HL-60 (cell line): ENCODE results near the gene PSMD5.

Source experiments
- DNase-seq, 2 experiments: peaks; one replicate each; pipeline ENCODE4 v3.0.0-alpha.2; 2010 to 2020; ENCODE audit warnings: low read depth in 1 of 2, low spot score in 1 of 2
- H3K27ac ChIP-seq: fragments of 250-450 bp; sonication (Bioruptor Pico); replicated peaks from 2 replicates; pipeline ENCODE4 v1.5.1; 2020; ENCODE audit warnings: mild to moderate bottlenecking, moderate library complexity
- H3K27me3 ChIP-seq: fragments of 250-450 bp; sonication (Bioruptor Pico); 2 replicates; pipeline ENCODE4 v1.5.1; 2021; ENCODE audit warnings: mild to moderate bottlenecking, moderate library complexity; ENCODE audit not compliant: insufficient read depth, poor library complexity, severe bottlenecking
- H3K4me3 ChIP-seq: replicated peaks from 2 replicates; pipeline ENCODE4 v1.5.1; 2011; ENCODE audit warnings: mild to moderate bottlenecking, control low read depth, low read length; ENCODE audit not compliant: insufficient read depth
- CTCF ChIP-seq: IDR thresholded peaks from one replicate; pipeline ENCODE4 v1.5.1; 2011; ENCODE audit warnings: low read length, control low read depth, inconsistent platforms; ENCODE audit not compliant: insufficient read depth
- GABPA ChIP-seq: IDR thresholded peaks from 2 replicates; pipeline ENCODE4 v1.6.1; 2012; ENCODE audit warnings: low read depth
- POLR2AphosphoS5 ChIP-seq: IDR thresholded peaks from 2 replicates; pipeline ENCODE4 v1.6.1; 2012; ENCODE audit warnings: low read depth
- REST ChIP-seq: IDR thresholded peaks from 2 replicates; pipeline ENCODE4 v1.6.1; 2012; ENCODE audit warnings: low read depth; ENCODE audit not compliant: insufficient replicate concordance
- SPI1 ChIP-seq: IDR thresholded peaks from 2 replicates; pipeline ENCODE4 v1.6.1; 2012; ENCODE audit warnings: low read depth, mild to moderate bottlenecking, borderline replicate concordance

The PSMD5 gene

DNA sequence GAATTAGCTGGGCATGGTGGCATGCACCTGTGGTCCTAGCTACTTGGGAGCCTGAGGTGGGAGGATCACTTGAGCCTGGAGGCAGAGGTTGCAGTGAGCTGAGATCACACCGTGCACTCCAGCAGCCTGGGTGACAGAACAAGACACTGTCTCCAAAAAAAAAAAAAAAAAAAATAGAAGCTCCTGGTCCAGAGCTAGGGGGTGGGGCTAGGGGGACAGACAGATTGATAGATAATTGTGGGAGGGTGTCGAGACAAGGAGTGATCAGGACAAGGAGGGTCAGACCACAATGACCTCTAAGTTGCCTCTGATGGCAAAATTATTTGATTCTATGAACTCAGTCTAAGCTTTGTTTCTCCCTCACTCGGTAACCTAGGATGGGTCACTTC is 40.9 kb upstream of the PSMD5 start:
- H3K27me3 ChIP-seq = no peaks in the 10 kb centered on the region
- no peak overlapping the region for H3K27ac ChIP-seq
- DNase-seq = no peak
- H3K4me3 ChIP-seq = no peak overlapping the region
- TF ChIP-seq GABPA = no peak

- H3K27me3 ChIP-seq = no peaks in the 10 kb centered on the region
- H3K4me3 ChIP-seq = no peak overlapping the region
- no peak for TF ChIP-seq GABPA
- no peak for TF ChIP-seq CTCF
- TF ChIP-seq REST = no peak
- no peak for TF ChIP-seq SPI1
- TF ChIP-seq POLR2AphosphoS5 = no peak
- DNase-seq = no peak
- no peak overlapping the region for H3K27ac ChIP-seq
Measured at GRCh38 chr9:120882935-120883607, 40.3 kb upstream of the PSMD5 start.

DNA sequence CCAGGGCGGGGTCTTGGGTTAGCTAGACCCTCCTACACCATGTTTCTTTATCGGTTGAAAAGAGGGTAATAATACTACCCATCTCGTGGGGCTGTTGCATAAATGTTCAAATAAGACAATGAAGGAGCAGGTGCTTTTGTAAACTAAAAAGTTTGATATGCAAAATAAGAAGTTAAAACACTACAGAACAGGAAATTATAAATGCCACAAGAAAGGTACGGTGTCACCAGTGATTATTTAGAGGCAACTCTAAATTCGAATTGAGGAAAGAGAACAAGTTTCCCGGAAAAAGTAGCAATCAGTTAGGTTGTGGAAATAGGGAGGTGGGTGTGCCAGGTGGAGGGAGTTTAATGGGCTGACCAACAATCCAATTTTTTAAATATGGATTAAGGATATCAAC is 36.7 kb upstream of the PSMD5 start:
- TF ChIP-seq POLR2AphosphoS5 (no peak), GABPA (no peak), REST (no peak), CTCF (no peak), SPI1 (no peak)
- H3K27me3 ChIP-seq = no peaks in the 10 kb centered on the region
- H3K27ac ChIP-seq = no peak overlapping the region
- H3K4me3 ChIP-seq = no peak overlapping the region
- no peak for DNase-seq

- DNase-seq = no peak
- Histone ChIP-seq H3K27me3 (no peaks in the 10 kb centered on the region), H3K4me3 (no peak overlapping the region), H3K27ac (peak overlapping the region; percentile 95)
- TF ChIP-seq POLR2AphosphoS5 (no peak), GABPA (no peak), SPI1 (no peak), REST (no peak), CTCF (no peak)
Measured at GRCh38 chr9:120878188-120879130, 35.7 kb upstream of the PSMD5 start.
